Activated gamma-delta T cell (primary cell): ENCODE results near the gene SBF2.

Source experiments
- DNase-seq: peaks from one replicate; lab custom pipeline; 2025; lab: John Stamatoyannopoulos, UW

Gene SBF2

GRCh38 chr11:9899676-9900075 lies 394.3 kb downstream of the SBF2 start:
- no peak for DNase-seq

- no peak for DNase-seq
Measured at GRCh38 chr11:9896902-9897301, 397.1 kb downstream of the SBF2 start.

GRCh38 chr11:9895006-9895405 lies 399.0 kb downstream of the SBF2 start:
- no peak for DNase-seq

GRCh38 chr11:9893474-9893873 lies 400.5 kb downstream of the SBF2 start:
- DNase-seq, result no peak

GRCh38 chr11:9888938-9889337 lies 405.1 kb downstream of the SBF2 start:
- no peak for DNase-seq

GRCh38 chr11:9887472-9887871 lies 406.5 kb downstream of the SBF2 start:
- DNase-seq, result no peak

- DNase-seq, result no peak
Measured at GRCh38 chr11:9886595-9886994, 407.4 kb downstream of the SBF2 start.

GRCh38 chr11:9884601-9885000 lies 409.4 kb downstream of the SBF2 start:
- no peak for DNase-seq

GRCh38 chr11:9880657-9881056 lies 413.4 kb downstream of the SBF2 start:
- no peak for DNase-seq

GRCh38 chr11:9878936-9879335 lies 415.1 kb downstream of the SBF2 start:
- DNase-seq, result no peak

GRCh38 chr11:9876331-9876730 lies 417.7 kb downstream of the SBF2 start:
- no peak for DNase-seq

GRCh38 chr11:9875862-9876261 lies 418.2 kb downstream of the SBF2 start:
- DNase-seq, result no peak

- no peak for DNase-seq
Measured at GRCh38 chr11:9875399-9875798, 418.6 kb downstream of the SBF2 start.

GRCh38 chr11:9874466-9874865 lies 419.6 kb downstream of the SBF2 start:
- no peak for DNase-seq

GRCh38 chr11:9868641-9869040 lies 425.4 kb downstream of the SBF2 start:
- DNase-seq, result no peak

- no peak for DNase-seq
Measured at GRCh38 chr11:9862981-9863380, 431.0 kb downstream of the SBF2 start.

GRCh38 chr11:9861860-9862725 lies 431.9 kb downstream of the SBF2 start:
- DNase-seq, result no peak

- no peak for DNase-seq
Measured at GRCh38 chr11:9859554-9860305, 434.3 kb downstream of the SBF2 start.

GRCh38 chr11:9858822-9859221 lies 435.2 kb downstream of the SBF2 start:
- no peak for DNase-seq

GRCh38 chr11:9858218-9858617 lies 435.8 kb downstream of the SBF2 start:
- DNase-seq, result no peak

GRCh38 chr11:9855579-9856287 lies 438.3 kb downstream of the SBF2 start:
- no peak for DNase-seq

GRCh38 chr11:9853929-9854552 lies 440.0 kb downstream of the SBF2 start:
- no peak for DNase-seq
